K562 (cell line): Measurements from ENCODE around the gene MAPK1IP1L. TPM values are rescaled to one million over a fixed set of nuclear protein-coding genes. Genes with fewer than 3 reads are reported as not detected.

Source experiments
- ARID2 ChIP-seq: fragments of 450-650 bp; IDR thresholded peaks from 2 replicates; pipeline ENCODE4 v1.6.1; 2017; ENCODE audit warnings: antibody characterized with exemption, mild to moderate bottlenecking
- CBX5 ChIP-seq: IDR thresholded peaks from 2 replicates; pipeline ENCODE4 v1.6.1; 2014; ENCODE audit warnings: low read depth, borderline replicate concordance
- CCNT2 ChIP-seq: IDR thresholded peaks from 2 replicates; pipeline ENCODE4 v1.6.1; 2011; ENCODE audit warnings: borderline replicate concordance, low read depth, mild to moderate bottlenecking, moderate library complexity, mixed read lengths, low read length; ENCODE audit not compliant: insufficient read length; ENCODE audit errors: extremely low read depth
- CHD1 ChIP-seq: fragments of 200-600 bp; sonication (generic); IDR thresholded peaks from one replicate; pipeline ENCODE4 v1.6.1; 2012; ENCODE audit warnings: mild to moderate bottlenecking, moderate library complexity, low read length, inconsistent platforms
- CREB1 ChIP-seq, 2 experiments: sonication (generic) in 1 of 2; formaldehyde crosslinking in 1 of 2; IDR thresholded peaks; 2 replicates each; pipeline versions ENCODE4 v1.6.1 to v1.8.0; 2012 to 2022; ENCODE audit warnings: inconsistent platforms in 1 of 2, mild to moderate bottlenecking in 1 of 2, missing genetic modification reagents in 1 of 2, moderate library complexity in 1 of 2
- DACH1 ChIP-seq: fragments of 450-650 bp; IDR thresholded peaks from 2 replicates; pipeline ENCODE4 v1.6.1; 2018; ENCODE audit not compliant: partially characterized antibody
- FOXM1 ChIP-seq, 2 experiments: fragments of 450-650 bp in 1 of 2; sonication (generic) in 1 of 2; formaldehyde crosslinking in 1 of 2; IDR thresholded peaks; 2 replicates each; pipeline versions ENCODE4 v1.6.1 to v1.9.0; 2017 to 2022; ENCODE audit warnings: low read depth in 2 of 2, mild to moderate bottlenecking in 2 of 2, missing genetic modification reagents in 1 of 2, moderate library complexity in 1 of 2
- HCFC1 ChIP-seq: IDR thresholded peaks from 2 replicates; pipeline ENCODE4 v1.6.1; 2012; ENCODE audit warnings: low read depth, low read length, improper control_type of control experiment
- HNRNPLL ChIP-seq: fragments of 200-400 bp; formaldehyde crosslinking; IDR thresholded peaks from 2 replicates; pipeline ENCODE4 v1.6.1; 2017; ENCODE audit warnings: low read length, low read depth, mild to moderate bottlenecking; ENCODE audit not compliant: poor library complexity, severe bottlenecking
- KLF10 ChIP-seq: fragments of 250-450 bp; sonication (Bioruptor Pico); IDR thresholded peaks from 2 replicates; pipeline ENCODE4 v1.6.1; 2021; ENCODE audit warnings: matching md5 sums
- PTTG1 ChIP-seq: fragments of 450-650 bp; IDR thresholded peaks from 2 replicates; pipeline ENCODE4 v1.6.1; 2016; ENCODE audit warnings: low read depth, mild to moderate bottlenecking, missing genetic modification characterization, missing compliant biosample characterization
- RAD21 ChIP-seq, 2 experiments: fragments of 250-450 bp in 1 of 2; fragments of 450-650 bp in 1 of 2; sonication (Bioruptor Pico) in 1 of 2; formaldehyde crosslinking in 1 of 2; IDR thresholded peaks in 1 of 2; conservative IDR thresholded peaks in 1 of 2; 2 replicates each; pipeline versions ENCODE4 v1.4.0 to v1.8.0; 2020 to 2022; ENCODE audit warnings: mild to moderate bottlenecking in 2 of 2, moderate library complexity in 1 of 2
- RBM14 ChIP-seq: fragments of 200-400 bp; formaldehyde crosslinking; IDR thresholded peaks from 2 replicates; pipeline ENCODE4 v1.6.1; 2018; ENCODE audit warnings: low read depth, mild to moderate bottlenecking, low read length, moderate library complexity, borderline replicate concordance; ENCODE audit not compliant: insufficient read depth
- RFX1 ChIP-seq: fragments of 450-650 bp; IDR thresholded peaks from 2 replicates; pipeline ENCODE4 v1.6.1; 2016; ENCODE audit warnings: mild to moderate bottlenecking, moderate library complexity
- TBP ChIP-seq: optimal IDR thresholded peaks from 2 replicates; pipeline ENCODE3; 2011; ENCODE audit warnings: low read depth, low read length, improper control_type of control experiment
- ZNF41 ChIP-seq: fragments of 250-450 bp; sonication (Bioruptor Pico); conservative IDR thresholded peaks from 2 replicates; pipeline ENCODE4 v1.4.0; 2020; ENCODE audit warnings: mild to moderate bottlenecking
- polyA plus RNA-seq, 8 experiments: library from polyadenylated mRNA; depleted of rRNA in 4 of 8; stranded (reverse) in 5 of 8; unstranded in 3 of 8; fragments of >200 nt; fragmentation: Nextera tagmentation in 2 of 8; fragmentation: Illumina TruSeq in 1 of 8; extraction: Ambion mirVana in 2 of 8; extraction: Trizol in 1 of 8; gene quantifications; 2 replicates each; pipeline versions ENCODE4 v1.2.1 to v1.2.3, GENCODE V29; 2011 to 2014; ENCODE audit warnings: inconsistent platforms in 1 of 8, missing spikeins in 1 of 8
- total RNA-seq, 7 experiments: library from RNA; depleted of rRNA in 6 of 7; stranded (reverse); fragments of >200 nt in 6 of 7; fragmentation: Illumina TruSeq in 2 of 7; extraction: Trizol in 2 of 7; gene quantifications; 2 replicates each; pipeline versions ENCODE4 v1.2.1 to v1.2.3, GENCODE V29; 2011 to 2021; ENCODE audit warnings: low replicate concordance in 1 of 7
- TF ChIP-seq, protein P1 (sequence below): fragments of 450-650 bp; IDR thresholded peaks from 2 replicates; pipeline ENCODE4 v1.6.1; 2018; ENCODE audit not compliant: partially characterized antibody
- TF ChIP-seq, protein P2 (sequence below): fragments of 250-450 bp; sonication (Bioruptor Pico); IDR thresholded peaks from 2 replicates; pipeline ENCODE4 v1.5.0; 2022; ENCODE audit warnings: mild to moderate bottlenecking
- TF ChIP-seq, protein P3 (sequence below): sonication (generic); formaldehyde crosslinking; IDR thresholded peaks from 2 replicates; pipeline ENCODE4 v1.9.0; 2022; ENCODE audit warnings: mild to moderate bottlenecking, missing genetic modification reagents
- TF ChIP-seq, protein P4 (sequence below): sonication (generic); formaldehyde crosslinking; IDR thresholded peaks from 2 replicates; pipeline ENCODE4 v1.8.0; 2022; ENCODE audit warnings: mild to moderate bottlenecking, missing genetic modification reagents

Gene MAPK1IP1L
- total and polyA plus RNA-seq, 9 of the 15 experiments (the other 6 are each of a cell fraction or from before 2014, with no cell fraction given): 32.7 to 99.4 (median 49.8) TPM

DNA sequence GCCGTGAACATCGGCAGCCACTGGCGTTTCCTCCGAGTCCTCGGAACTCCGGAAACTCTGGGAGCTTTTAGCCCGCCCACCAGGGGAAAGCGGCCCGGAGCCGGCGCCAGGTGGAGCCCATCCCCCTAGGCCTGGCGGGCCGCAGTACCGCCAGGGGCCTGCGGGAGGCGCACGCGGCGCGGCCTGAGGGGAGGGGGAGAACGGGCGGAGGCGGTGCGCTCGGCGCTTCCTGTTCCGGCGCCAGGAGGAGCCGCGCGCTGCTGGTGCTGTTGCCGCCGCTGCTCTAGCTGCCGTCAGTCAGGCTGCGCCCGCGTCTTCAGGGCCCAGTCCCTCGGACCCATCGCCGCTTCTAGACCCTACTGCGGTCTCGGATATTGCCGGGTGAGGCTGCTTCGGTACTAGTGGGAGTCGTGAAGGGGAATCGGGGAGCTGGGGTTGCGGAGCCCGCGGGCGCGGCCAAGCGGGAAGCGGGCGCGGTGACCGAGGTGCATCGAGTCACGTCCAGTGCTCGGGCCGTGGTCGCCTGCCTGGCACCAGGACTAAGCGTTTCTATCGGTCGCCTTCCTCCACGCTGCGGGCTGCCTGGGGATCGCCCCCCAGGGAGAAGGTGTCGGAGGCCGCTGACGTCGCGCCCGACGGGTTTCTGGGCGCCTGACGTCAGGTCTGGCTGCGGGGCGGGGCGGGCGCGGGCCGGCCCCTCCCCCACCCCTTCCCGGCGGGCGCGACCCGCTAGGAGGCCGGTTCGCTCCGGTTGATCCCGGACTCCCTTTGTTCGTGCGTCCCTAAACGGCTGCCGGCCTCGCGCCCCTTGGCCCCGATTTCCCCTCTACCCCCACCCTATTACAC lies at the start of gene MAPK1IP1L (continued):
- TF ChIP-seq CBX5 (no peak), FOXM1 (IDR thresholded peaks at IDR 0.05; ENCODE audit: low read depth) (no peak), FOXM1 (CRISPR knock-in tag; IDR thresholded peaks at IDR 0.05; ENCODE audit: low read depth) (0 out of 2 replicates have a peak, but pooled peaks have one; percentile 45), RBM14 (no peak), CREB1 (IDR thresholded peaks at IDR 0.05) (peak; percentile 94), CREB1 (CRISPR knock-in tag; IDR thresholded peaks at IDR 0.05) (peak; percentile 89), DACH1 (peak; percentile 37), ZNF41 (CRISPR knock-in tag) (no peak), RFX1 (no peak), RAD21 (CRISPR knock-in tag; conservative IDR thresholded peaks at IDR 0.05 in 1 of 2, IDR thresholded peaks at IDR 0.05 in 1 of 2) (peak; percentile 49 to 69), HCFC1 (peak; percentile 50; the same call in 1 of the 2 replicates), KLF10 (CRISPR knock-in tag) (no peak), HNRNPLL (peak; percentile 62), ARID2 (no peak), TBP (peak; percentile 82), PTTG1 (no peak), CHD1 (peak; percentile 40), CCNT2 (peak; percentile 71)
- TF ChIP-seq, protein P1, sequence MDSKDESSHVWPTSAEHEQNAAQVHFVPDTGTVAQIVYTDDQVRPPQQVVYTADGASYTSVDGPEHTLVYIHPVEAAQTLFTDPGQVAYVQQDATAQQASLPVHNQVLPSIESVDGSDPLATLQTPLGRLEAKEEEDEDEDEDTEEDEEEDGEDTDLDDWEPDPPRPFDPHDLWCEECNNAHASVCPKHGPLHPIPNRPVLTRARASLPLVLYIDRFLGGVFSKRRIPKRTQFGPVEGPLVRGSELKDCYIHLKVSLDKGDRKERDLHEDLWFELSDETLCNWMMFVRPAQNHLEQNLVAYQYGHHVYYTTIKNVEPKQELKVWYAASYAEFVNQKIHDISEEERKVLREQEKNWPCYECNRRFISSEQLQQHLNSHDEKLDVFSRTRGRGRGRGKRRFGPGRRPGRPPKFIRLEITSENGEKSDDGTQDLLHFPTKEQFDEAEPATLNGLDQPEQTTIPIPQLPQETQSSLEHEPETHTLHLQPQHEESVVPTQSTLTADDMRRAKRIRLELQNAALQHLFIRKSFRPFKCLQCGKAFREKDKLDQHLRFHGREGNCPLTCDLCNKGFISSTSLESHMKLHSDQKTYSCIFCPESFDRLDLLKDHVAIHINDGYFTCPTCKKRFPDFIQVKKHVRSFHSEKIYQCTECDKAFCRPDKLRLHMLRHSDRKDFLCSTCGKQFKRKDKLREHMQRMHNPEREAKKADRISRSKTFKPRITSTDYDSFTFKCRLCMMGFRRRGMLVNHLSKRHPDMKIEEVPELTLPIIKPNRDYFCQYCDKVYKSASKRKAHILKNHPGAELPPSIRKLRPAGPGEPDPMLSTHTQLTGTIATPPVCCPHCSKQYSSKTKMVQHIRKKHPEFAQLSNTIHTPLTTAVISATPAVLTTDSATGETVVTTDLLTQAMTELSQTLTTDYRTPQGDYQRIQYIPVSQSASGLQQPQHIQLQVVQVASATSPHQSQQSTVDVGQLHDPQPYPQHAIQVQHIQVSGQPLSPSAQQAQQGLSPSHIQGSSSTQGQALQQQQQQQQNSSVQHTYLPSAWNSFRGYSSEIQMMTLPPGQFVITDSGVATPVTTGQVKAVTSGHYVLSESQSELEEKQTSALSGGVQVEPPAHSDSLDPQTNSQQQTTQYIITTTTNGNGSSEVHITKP: peak; percentile 32
- TF ChIP-seq, protein P2, sequence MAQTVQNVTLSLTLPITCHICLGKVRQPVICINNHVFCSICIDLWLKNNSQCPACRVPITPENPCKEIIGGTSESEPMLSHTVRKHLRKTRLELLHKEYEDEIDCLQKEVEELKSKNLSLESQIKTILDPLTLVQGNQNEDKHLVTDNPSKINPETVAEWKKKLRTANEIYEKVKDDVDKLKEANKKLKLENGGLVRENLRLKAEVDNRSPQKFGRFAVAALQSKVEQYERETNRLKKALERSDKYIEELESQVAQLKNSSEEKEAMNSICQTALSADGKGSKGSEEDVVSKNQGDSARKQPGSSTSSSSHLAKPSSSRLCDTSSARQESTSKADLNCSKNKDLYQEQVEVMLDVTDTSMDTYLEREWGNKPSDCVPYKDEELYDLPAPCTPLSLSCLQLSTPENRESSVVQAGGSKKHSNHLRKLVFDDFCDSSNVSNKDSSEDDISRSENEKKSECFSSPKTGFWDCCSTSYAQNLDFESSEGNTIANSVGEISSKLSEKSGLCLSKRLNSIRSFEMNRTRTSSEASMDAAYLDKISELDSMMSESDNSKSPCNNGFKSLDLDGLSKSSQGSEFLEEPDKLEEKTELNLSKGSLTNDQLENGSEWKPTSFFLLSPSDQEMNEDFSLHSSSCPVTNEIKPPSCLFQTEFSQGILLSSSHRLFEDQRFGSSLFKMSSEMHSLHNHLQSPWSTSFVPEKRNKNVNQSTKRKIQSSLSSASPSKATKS (CRISPR knock-in tag): no peak
- TF ChIP-seq, protein P3, sequence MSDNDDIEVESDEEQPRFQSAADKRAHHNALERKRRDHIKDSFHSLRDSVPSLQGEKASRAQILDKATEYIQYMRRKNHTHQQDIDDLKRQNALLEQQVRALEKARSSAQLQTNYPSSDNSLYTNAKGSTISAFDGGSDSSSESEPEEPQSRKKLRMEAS (CRISPR knock-in tag): peak; percentile 69; the same call in 1 of the 2 replicates
- TF ChIP-seq, protein P4, sequence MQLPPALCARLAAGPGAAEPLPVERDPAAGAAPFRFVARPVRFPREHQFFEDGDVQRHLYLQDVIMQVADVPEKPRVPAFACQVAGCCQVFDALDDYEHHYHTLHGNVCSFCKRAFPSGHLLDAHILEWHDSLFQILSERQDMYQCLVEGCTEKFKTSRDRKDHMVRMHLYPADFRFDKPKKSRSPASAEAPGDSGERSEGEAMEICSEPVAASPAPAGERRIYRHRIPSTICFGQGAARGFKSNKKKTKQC: peak; percentile 53
